Colonic mucosa (tissue), 4 donors: ENCODE data around the gene KLF6. TPM values are rescaled to one million over a fixed set of nuclear protein-coding genes. Genes with fewer than 3 reads are reported as not detected.
A peak's percentile ranks its signal among the peaks of the same experiment; 100 is the strongest.

Source experiments
- DNase-seq: peaks from one replicate; pipeline ENCODE4 v3.0.0-alpha.2; 2020
- H3K27ac ChIP-seq: fragments of 200-600 bp; one replicate; pipeline ENCODE4 v1.8.0; 2021
- H3K27me3 ChIP-seq: fragments of 200-600 bp; one replicate; pipeline ENCODE4 v1.8.0; 2021
- H3K36me3 ChIP-seq: fragments of 200-600 bp; one replicate; pipeline ENCODE4 v1.8.0; 2021
- H3K4me1 ChIP-seq: fragments of 200-600 bp; one replicate; pipeline ENCODE4 v1.8.0; 2021; ENCODE audit warnings: mild to moderate bottlenecking
- H3K4me3 ChIP-seq: fragments of 200-600 bp; one replicate; pipeline ENCODE4 v1.8.0; 2021
- H3K9ac ChIP-seq, 2 donors: one replicate each; pipeline ENCODE4 v1.7.0; 2013; ENCODE audit warnings: control low read depth in 2 of 2, low read depth in 2 of 2, low read length in 2 of 2
- H3K9me3 ChIP-seq: fragments of 200-600 bp; one replicate; pipeline ENCODE4 v1.8.0; 2021
- CTCF ChIP-seq: fragments of 200-600 bp; IDR thresholded peaks from one replicate; pipeline ENCODE4 v1.8.0; 2022; ENCODE audit warnings: antibody characterized with exemption, mild to moderate bottlenecking
- intact Hi-C: fragments of 100-400 bp; cut with DNase I; formaldehyde crosslinking; loops from one replicate; pipeline ENCODE4 v1.14.1; 2022
- total RNA-seq, 2 donors: library from RNA; stranded (reverse); fragmentation: NEBNext Ultra II Directional in 1 of 2; extraction: Animal tissue kit (Norgen Biotek cat#: 25700) in 1 of 2; gene quantifications; one replicate each; pipeline ENCODE4 v1.2.1, GENCODE V29; 2021
- donor health status: healthy.
- donor health status: DM: no; HTN: no; CAD: no.
- donor health status: DM: no; HTN: no; CAD: no.

The KLF6 gene
- total RNA-seq, 2 donors from 2014 or later = 106 to 299 TPM

GRCh38 chr10:3825862-3826351 is 40.9 kb upstream of the KLF6 start:
- H3K9me3 ChIP-seq = no peaks in the 10 kb centered on the region
- peak overlapping the region; percentile 74 for H3K27ac ChIP-seq
- H3K27me3 ChIP-seq = no peaks in the 10 kb centered on the region
- peak overlapping the region in 1 of 2 donors; percentile 78 for H3K9ac ChIP-seq
- no peaks in the 10 kb centered on the region for H3K36me3 ChIP-seq
- peaks cover 2% of the 10 kb centered on the region for H3K4me1 ChIP-seq
- no peak for DNase-seq
- no peak overlapping the region for H3K4me3 ChIP-seq
- TF ChIP-seq CTCF = no peak
- intact Hi-C loops = no loop called here

- H3K9ac ChIP-seq = peak overlapping the region in 1 of 2 donors; percentile 78
- peak overlapping the region; percentile 74 for H3K27ac ChIP-seq
- H3K4me3 ChIP-seq = no peak overlapping the region
- H3K27me3 ChIP-seq = no peaks in the 10 kb centered on the region
- H3K9me3 ChIP-seq = no peaks in the 10 kb centered on the region
- peak; percentile 89 for DNase-seq
- no peak for TF ChIP-seq CTCF
- intact Hi-C loops = no loop called here
- no peaks in the 10 kb centered on the region for H3K36me3 ChIP-seq
- H3K4me1 ChIP-seq = no peaks in the 10 kb centered on the region
Observed at GRCh38 chr10:3825244-3825643, 40.2 kb upstream of the KLF6 start.

GRCh38 chr10:3822541-3823330 is 37.7 kb upstream of the KLF6 start:
- H3K36me3 ChIP-seq = no peaks in the 10 kb centered on the region
- H3K4me3 ChIP-seq = no peak overlapping the region
- TF ChIP-seq CTCF = no peak
- no peak for DNase-seq
- no peak overlapping the region for H3K9ac ChIP-seq
- intact Hi-C loops = no loop called here
- no peaks in the 10 kb centered on the region for H3K4me1 ChIP-seq
- no peak overlapping the region for H3K27ac ChIP-seq
- H3K9me3 ChIP-seq = no peaks in the 10 kb centered on the region
- H3K27me3 ChIP-seq = no peaks in the 10 kb centered on the region

- Histone ChIP-seq H3K9me3 (no peaks in the 10 kb centered on the region), H3K9ac (no peak overlapping the region), H3K36me3 (no peaks in the 10 kb centered on the region), H3K27me3 (no peaks in the 10 kb centered on the region), H3K4me3 (no peak overlapping the region), H3K27ac (no peak overlapping the region), H3K4me1 (no peaks in the 10 kb centered on the region)
- DNase-seq = no peak
- intact Hi-C loops = no loop called here
- TF ChIP-seq CTCF = no peak
Observed at GRCh38 chr10:3820255-3820654, 35.2 kb upstream of the KLF6 start.

- no peak overlapping the region for H3K4me3 ChIP-seq
- no peaks in the 10 kb centered on the region for H3K4me1 ChIP-seq
- H3K27ac ChIP-seq = no peak overlapping the region
- H3K36me3 ChIP-seq = no peaks in the 10 kb centered on the region
- no peak for TF ChIP-seq CTCF
- intact Hi-C loops = no loop called here
- H3K9me3 ChIP-seq = no peaks in the 10 kb centered on the region
- H3K9ac ChIP-seq = no peak overlapping the region
- H3K27me3 ChIP-seq = no peaks in the 10 kb centered on the region
- no peak for DNase-seq
Observed at GRCh38 chr10:3816995-3817394, 32.0 kb upstream of the KLF6 start.
